Measurements from ENCODE around the gene MCMBP. TPM values are rescaled to one million over a fixed set of nuclear protein-coding genes. Genes with fewer than 3 reads are reported as not detected.
"Not testable (repeated sequence)": the region's sequence is repeated elsewhere in the genome, so short reads cannot be mapped to it uniquely, and the experiment has no call there.

MCMBP gene
- total and polyA plus RNA-seq, 2 donors (not counting 3 experiments of a cell fraction or from before 2014, with no cell fraction given): 44.8 to 62.5 TPM

DNA sequence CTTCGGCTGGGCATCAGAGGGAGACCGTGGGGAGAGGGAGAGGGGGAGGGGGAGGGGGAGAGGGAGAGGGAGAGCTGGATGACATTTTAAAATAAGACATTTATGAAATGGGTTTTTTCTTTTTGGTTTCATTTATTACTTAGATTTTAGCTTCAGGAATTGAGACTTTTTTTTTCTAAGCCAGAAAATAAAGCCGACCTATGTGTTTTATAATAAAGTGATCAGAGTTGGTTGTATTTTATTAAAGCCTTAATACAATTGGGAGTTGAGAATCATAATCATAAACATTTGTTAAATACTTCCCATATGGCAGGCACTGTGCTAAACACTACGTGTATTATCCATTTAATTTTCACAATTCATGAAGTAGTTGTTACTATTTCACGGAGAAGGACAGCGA lies 76.6 kb downstream of the MCMBP start:
- ChIA-PET CTCF (no interaction called here), POLR2A (no interaction called here)
- no peak for DNase-seq (ENCODE audit: low read depth, low spot score)
- Histone ChIP-seq H3K79me2 (ENCODE audit: control insufficient read depth, insufficient read depth, low read length) (no peaks in the 10 kb centered on the region), H4K20me1 (replicated peaks; ENCODE audit: control insufficient read depth, extremely low read depth, insufficient read depth, low read length) (no peaks in the 10 kb centered on the region), H3K27me3 (ENCODE audit: control insufficient read depth in 2 of 2, insufficient read depth in 2 of 2, low read length in 2 of 2) (no peaks in the 10 kb centered on the region), H3K27ac (ENCODE audit: insufficient read depth, low read depth, low read length) (no peak overlapping the region), H3K9ac (replicated peaks; ENCODE audit: extremely low read depth, insufficient read depth, low read length) (no peak overlapping the region), H3K36me3 (ENCODE audit: control insufficient read depth in 2 of 2, extremely low read depth in 1 of 2, insufficient read depth in 2 of 2, low read length in 2 of 2) (no peaks in the 10 kb centered on the region), H3K4me3 (replicated peaks in 1 of 3; ENCODE audit: insufficient read depth in 1 of 3, low read depth in 1 of 3, low read length in 3 of 3) (no peak overlapping the region), H3K9me1 (replicated peaks; ENCODE audit: control insufficient read depth, extremely low read depth, insufficient read depth, low read length) (no peaks in the 10 kb centered on the region), H2AFZ (ENCODE audit: low read depth, low read length) (no peak overlapping the region), H3K9me3 (replicated peaks; ENCODE audit: control insufficient read depth, insufficient read depth, low read length) (no peaks in the 10 kb centered on the region), H3K4me1 (ENCODE audit: control insufficient read depth, extremely low read depth, insufficient read depth, low read length) (no peaks in the 10 kb centered on the region), H3K4me2 (ENCODE audit: insufficient read depth, low read length) (no peak overlapping the region)
- intact Hi-C loops (cut with micrococcal nuclease) (no loop called here), dilution Hi-C loops (cut with MboI; ENCODE audit: extremely low pct_ligation_motif_present, low sequenced_read_pairs) (no loop called here)
- BruUV-seq (replicated peaks): no TSS peak
- no peak for FAIRE-seq
- no peak for TF ChIP-seq FOS (IDR thresholded peaks at IDR 0.05; ENCODE audit: borderline replicate concordance, insufficient read depth, low read length)
- TF ChIP-seq, protein P1, sequence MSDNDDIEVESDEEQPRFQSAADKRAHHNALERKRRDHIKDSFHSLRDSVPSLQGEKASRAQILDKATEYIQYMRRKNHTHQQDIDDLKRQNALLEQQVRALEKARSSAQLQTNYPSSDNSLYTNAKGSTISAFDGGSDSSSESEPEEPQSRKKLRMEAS (IDR thresholded peaks at IDR 0.05; ENCODE audit: insufficient read depth, insufficient read length): no peak
- no peak for TF ChIP-seq POLR2A (IDR thresholded peaks at IDR 0.05; ENCODE audit: low read depth, low read length)

- BruUV-seq (replicated peaks); H3K4me3 ChIP-seq (replicated peaks in 1 of 3; ENCODE audit: insufficient read depth in 1 of 3, low read depth in 1 of 3, low read length in 3 of 3); POLR2A ChIA-PET; FAIRE-seq; H4K20me1 ChIP-seq (replicated peaks; ENCODE audit: control insufficient read depth, extremely low read depth, insufficient read depth, low read length); H3K79me2 ChIP-seq (ENCODE audit: control insufficient read depth, insufficient read depth, low read length); H3K9me3 ChIP-seq (replicated peaks; ENCODE audit: control insufficient read depth, insufficient read depth, low read length); intact Hi-C loops (cut with micrococcal nuclease); H3K9me1 ChIP-seq (replicated peaks; ENCODE audit: control insufficient read depth, extremely low read depth, insufficient read depth, low read length); H3K4me1 ChIP-seq (ENCODE audit: control insufficient read depth, extremely low read depth, insufficient read depth, low read length); H3K27me3 ChIP-seq (ENCODE audit: control insufficient read depth in 2 of 2, insufficient read depth in 2 of 2, low read length in 2 of 2); H3K27ac ChIP-seq (ENCODE audit: insufficient read depth, low read depth, low read length); DNase-seq (ENCODE audit: low read depth, low spot score); H3K4me2 ChIP-seq (ENCODE audit: insufficient read depth, low read length); H3K9ac ChIP-seq (replicated peaks; ENCODE audit: extremely low read depth, insufficient read depth, low read length); H3K36me3 ChIP-seq (ENCODE audit: control insufficient read depth in 2 of 2, extremely low read depth in 1 of 2, insufficient read depth in 2 of 2, low read length in 2 of 2); CTCF ChIA-PET; dilution Hi-C loops (cut with MboI; ENCODE audit: extremely low pct_ligation_motif_present, low sequenced_read_pairs); H2AFZ ChIP-seq (ENCODE audit: low read depth, low read length): not testable (repeated sequence)
These were observed 77.5 kb downstream of the MCMBP start for GRCh38 chr10:119795101-119795500.

Data from endothelial cell of umbilical vein (primary cell).